Left colon (tissue), 2 donors: ENCODE data around the gene CNDP1. TPM values are rescaled to one million over a fixed set of nuclear protein-coding genes. Genes with fewer than 3 reads are reported as not detected.
A peak's percentile ranks its signal among the peaks of the same experiment; 100 is the strongest.

Experiments used
- ATAC-seq: fragments of 200-7000 bp; cut with Tn5 transposase; one replicate; pipeline ENCODE4 v1.9.1; 2020; ENCODE audit warnings: mild to moderate bottlenecking, moderate library complexity
- DNase-seq, 2 donors: peaks; one replicate each; pipeline ENCODE4 v3.0.0-alpha.2; 2020
- intact Hi-C, 2 donors: fragments of 100-400 bp; cut with DNase I in 1 of 2; cut with micrococcal nuclease in 1 of 2; formaldehyde crosslinking; loops; one replicate each; pipeline versions ENCODE4 v1.11.2 to v1.14.0; 2022; cut with DNase I, micrococcal nuclease
- total RNA-seq, 2 donors: library from RNA; stranded (reverse); fragmentation: NEBNext Ultra II Directional; extraction: Animal tissue kit (Norgen Biotek cat#: 25700); gene quantifications; one replicate each; pipeline ENCODE4 v1.2.1, GENCODE V29; 2021
- donor health status: DM: no; HTN: no; CAD: no.
- donor health status: DM: yes; HTN: yes; CAD: no.

Gene CNDP1
- total RNA-seq, 2 donors from 2014 or later = not detected

- intact Hi-C loops = no loop called here
- no peak for DNase-seq
Measured at GRCh38 chr18:74531043-74531442, 3.3 kb upstream of the CNDP1 start.

GRCh38 chr18:74532511-74533025 lies 1.7 kb upstream of the CNDP1 start:
- DNase-seq (no peak), ATAC-seq (no peak)
- intact Hi-C loops = no loop called here

More at GRCh38 chr18:74531043-74531442, 3.3 kb upstream of the CNDP1 start:
- no peak for ATAC-seq

- no peak for ATAC-seq
- intact Hi-C loops = no loop called here
- no peak for DNase-seq
Measured at GRCh38 chr18:74533666-74534065, 634 bp upstream of the CNDP1 start.

GRCh38 chr18:74534981-74535649 lies 815 bp downstream of the CNDP1 start:
- peak; percentile 37 for ATAC-seq
- no peak for DNase-seq
- intact Hi-C loops = no loop called here

- no peak for DNase-seq
- ATAC-seq = no peak
- intact Hi-C loops = no loop called here
Measured at GRCh38 chr18:74539289-74539688, 5.0 kb downstream of the CNDP1 start.

GRCh38 chr18:74540652-74541421 lies 6.5 kb downstream of the CNDP1 start:
- intact Hi-C loops = no loop called here
- DNase-seq = no peak
- no peak for ATAC-seq

GRCh38 chr18:74541703-74542555 lies 7.6 kb downstream of the CNDP1 start:
- peak in 1 of 2 donors; percentile 31 for DNase-seq
- intact Hi-C loops = no loop called here

GRCh38 chr18:74544898-74545297 lies 10.6 kb downstream of the CNDP1 start:
- intact Hi-C loops = no loop called here
- ATAC-seq (no peak), DNase-seq (no peak)

More at GRCh38 chr18:74541703-74542555, 7.6 kb downstream of the CNDP1 start:
- ATAC-seq = peak; percentile 94

- DNase-seq (no peak), ATAC-seq (no peak)
- intact Hi-C loops = no loop called here
Measured at GRCh38 chr18:74546007-74546406, 11.7 kb downstream of the CNDP1 start.

- DNase-seq = peak in 1 of 2 donors; percentile 46
- intact Hi-C loops = no loop called here
- ATAC-seq = peak; percentile 62
Measured at GRCh38 chr18:74546751-74547530, 12.6 kb downstream of the CNDP1 start.

- intact Hi-C loops = no loop called here
- DNase-seq (no peak), ATAC-seq (no peak)
Measured at GRCh38 chr18:74547860-74548259, 13.6 kb downstream of the CNDP1 start.

GRCh38 chr18:74549591-74550104 lies 15.3 kb downstream of the CNDP1 start:
- DNase-seq (no peak), ATAC-seq (no peak)
- intact Hi-C loops = loop anchor here in 1 of 2 donors (5.0 kb wide), 1 partner anchor 197 kb away; no protein-coding TSS in a partner anchor

- DNase-seq = no peak
- ATAC-seq = no peak
- intact Hi-C loops = loop anchor here in 1 of 2 donors (5.0 kb wide), 1 partner anchor 199 kb away; no protein-coding TSS in a partner anchor
Measured at GRCh38 chr18:74550886-74551285, 16.6 kb downstream of the CNDP1 start.

GRCh38 chr18:74551452-74551851 lies 17.2 kb downstream of the CNDP1 start:
- intact Hi-C loops = loop anchor here in 1 of 2 donors (5.0 kb wide), 1 partner anchor 199 kb away; no protein-coding TSS in a partner anchor
- ATAC-seq (no peak), DNase-seq (no peak)

- intact Hi-C loops = loop anchor here in 1 of 2 donors (5.0 kb wide), 1 partner anchor 200 kb away; no protein-coding TSS in a partner anchor
- ATAC-seq (peak; percentile 98), DNase-seq (peak; percentile 73 to 94)
Measured at GRCh38 chr18:74551936-74552555, 17.7 kb downstream of the CNDP1 start.

- intact Hi-C loops = no loop called here
- ATAC-seq (peak; percentile 23), DNase-seq (no peak)
Measured at GRCh38 chr18:74556126-74556525, 21.8 kb downstream of the CNDP1 start.

GRCh38 chr18:74558096-74558495 lies 23.8 kb downstream of the CNDP1 start:
- no peak for DNase-seq
- intact Hi-C loops = no loop called here

More at GRCh38 chr18:74558096-74558495, 23.8 kb downstream of the CNDP1 start:
- ATAC-seq = no peak
